Thyroid gland (tissue), 4 donors: ENCODE data around the gene STK32B. TPM values are rescaled to one million over a fixed set of nuclear protein-coding genes. Genes with fewer than 3 reads are reported as not detected.

Source experiments
- DNase-seq, 2 donors: peaks; one replicate each; pipeline ENCODE4 v3.0.0-alpha.2; 2019
- H3K27ac ChIP-seq, 3 donors: fragments of 200-600 bp; sonication (generic); 1 replicate in 2 of 3; 2 replicates in 1 of 3; pipeline ENCODE4 v1.5.1; 2016 to 2019; ENCODE audit warnings: mild to moderate bottlenecking in 1 of 3, moderate library complexity in 1 of 3
- H3K27me3 ChIP-seq: fragments of 200-600 bp; sonication (generic); one replicate; pipeline ENCODE4 v1.5.1; 2019
- H3K36me3 ChIP-seq, 2 donors: fragments of 200-600 bp; sonication (generic); one replicate each; pipeline ENCODE4 v1.5.1; 2016 to 2019
- H3K4me1 ChIP-seq, 2 donors: fragments of 200-600 bp; sonication (generic); one replicate each; pipeline ENCODE4 v1.5.1; 2017 to 2019
- H3K4me3 ChIP-seq, 3 donors: fragments of 200-600 bp; sonication (generic); replicated peaks in 1 of 3; 1 replicate in 2 of 3; 2 replicates in 1 of 3; pipeline ENCODE4 v1.5.1; 2016; ENCODE audit warnings: mild to moderate bottlenecking in 1 of 3
- H3K9me3 ChIP-seq: fragments of 200-600 bp; sonication (generic); one replicate; pipeline ENCODE4 v1.5.1; 2017
- CTCF ChIP-seq, 6 experiments: fragments of 200-600 bp in 3 of 6; fragments of 450-650 bp in 3 of 6; sonication (generic) in 3 of 6; IDR thresholded peaks; one replicate each; pipeline ENCODE4 v1.5.1; 2016 to 2019; ENCODE audit warnings: antibody characterized with exemption in 6 of 6, mild to moderate bottlenecking in 2 of 6, inconsistent platforms in 1 of 6, moderate library complexity in 1 of 6
- POLR2A ChIP-seq, 2 donors: fragments of 450-650 bp; IDR thresholded peaks; one replicate each; pipeline ENCODE4 v1.6.1; 2017; ENCODE audit warnings: antibody characterized with exemption in 2 of 2, mild to moderate bottlenecking in 2 of 2, moderate library complexity in 1 of 2
- WGBS, 2 donors: methylation state at CpG; one replicate each; pipeline ENCODE4 v1.1.5; 2017; 5-methylcytosine and 5-hydroxymethylcytosine counted together
- intact Hi-C: fragments of 100-400 bp; cut with DNase I; formaldehyde crosslinking; loops from one replicate; pipeline ENCODE4 v1.15.1; 2023
- total RNA-seq, 4 donors: library from RNA; depleted of rRNA; stranded (reverse); fragments of >200 nt; gene quantifications; one replicate each; pipeline ENCODE4 v1.2.3, GENCODE V29; 2016

STK32B gene
- total RNA-seq, 4 donors from 2014 or later = 1.9 to 14.8 (median 4.4) TPM

GRCh38 chr4:5041699-5042098 lies 9.6 kb upstream of the STK32B start:
- TF ChIP-seq POLR2A (IDR thresholded peaks at IDR 0.05) = no peak
- no peak for TF ChIP-seq CTCF (IDR thresholded peaks at IDR 0.05)
- intact Hi-C loops = no loop called here
- 81 to 84% methylated on average over 7 of the region's 7 CpGs for WGBS, 2 donors

GRCh38 chr4:5043579-5043978 lies 7.7 kb upstream of the STK32B start:
- 37 to 60% methylated on average over 6 of the region's 6 CpGs for WGBS, 2 donors
- Histone ChIP-seq H3K4me3 (no peak overlapping the region), H3K27ac (no peak overlapping the region), H3K27me3 (no peaks in the 10 kb centered on the region), H3K4me1 (no peaks in the 10 kb centered on the region), H3K36me3 (no peaks in the 10 kb centered on the region), H3K9me3 (no peaks in the 10 kb centered on the region)
- intact Hi-C loops = no loop called here
- no peak for DNase-seq
- TF ChIP-seq CTCF (IDR thresholded peaks at IDR 0.05) (no peak), POLR2A (IDR thresholded peaks at IDR 0.05) (no peak)

More at GRCh38 chr4:5041699-5042098, 9.6 kb upstream of the STK32B start:
- DNase-seq = no peak
- no peaks in the 10 kb centered on the region for H3K9me3 ChIP-seq
- no peaks in the 10 kb centered on the region for H3K27me3 ChIP-seq
- H3K36me3 ChIP-seq = no peaks in the 10 kb centered on the region
- no peak overlapping the region for H3K27ac ChIP-seq
- H3K4me1 ChIP-seq = no peaks in the 10 kb centered on the region
- no peak overlapping the region for H3K4me3 ChIP-seq

- Histone ChIP-seq H3K27me3 (no peaks in the 10 kb centered on the region), H3K4me1 (no peaks in the 10 kb centered on the region), H3K9me3 (no peaks in the 10 kb centered on the region), H3K27ac (no peak overlapping the region), H3K36me3 (no peaks in the 10 kb centered on the region), H3K4me3 (no peak overlapping the region)
- 63 to 77% methylated on average over 3 of the region's 3 CpGs for WGBS, 2 donors
- intact Hi-C loops = no loop called here
- no peak for TF ChIP-seq CTCF (IDR thresholded peaks at IDR 0.05)
- DNase-seq = no peak
Measured at GRCh38 chr4:5044341-5044740, 6.9 kb upstream of the STK32B start.

- Histone ChIP-seq H3K36me3 (no peaks in the 10 kb centered on the region), H3K4me3 (no peak overlapping the region), H3K27ac (no peak overlapping the region), H3K27me3 (no peaks in the 10 kb centered on the region), H3K9me3 (no peaks in the 10 kb centered on the region), H3K4me1 (no peaks in the 10 kb centered on the region)
- intact Hi-C loops = no loop called here
- DNase-seq = peak in 1 of 2 donors; percentile 5
- TF ChIP-seq POLR2A (IDR thresholded peaks at IDR 0.05) = no peak
- no peak for TF ChIP-seq CTCF (IDR thresholded peaks at IDR 0.05)
- 55 to 69% methylated on average over 3 of the region's 3 CpGs for WGBS, 2 donors
Measured at GRCh38 chr4:5045097-5045496, 6.2 kb upstream of the STK32B start.

GRCh38 chr4:5048721-5049120 lies 2.6 kb upstream of the STK32B start:
- intact Hi-C loops = no loop called here
- Histone ChIP-seq H3K4me3 (no peak overlapping the region), H3K27me3 (no peaks in the 10 kb centered on the region), H3K27ac (no peak overlapping the region), H3K36me3 (no peaks in the 10 kb centered on the region), H3K4me1 (peaks cover 8 to 17% of the 10 kb centered on the region in 2 donors), H3K9me3 (no peaks in the 10 kb centered on the region)
- DNase-seq = no peak
- 65 to 87% methylated on average over 2 to 4 of the region's 4 CpGs for WGBS, 2 donors
- TF ChIP-seq CTCF (IDR thresholded peaks at IDR 0.05) (no peak), POLR2A (IDR thresholded peaks at IDR 0.05) (no peak)
